H9 (cell line): ENCODE results near the gene RAPGEF3. TPM values are rescaled to one million over a fixed set of nuclear protein-coding genes. Genes with fewer than 3 reads are reported as not detected.

Source experiments
- DNase-seq: peaks from one replicate; pipeline ENCODE4 v3.0.0-alpha.2; 2017
- H2AFZ ChIP-seq: one replicate; pipeline ENCODE4 v1.6.1; 2013; ENCODE audit warnings: mild to moderate bottlenecking, low read length, control low read depth, moderate library complexity
- H2AK5ac ChIP-seq: 2 replicates; pipeline ENCODE4 v1.6.1; 2013; ENCODE audit warnings: low read length, control low read depth, mixed read lengths; ENCODE audit not compliant: insufficient read length
- H2BK120ac ChIP-seq: one replicate; pipeline ENCODE4 v1.6.1; 2013; ENCODE audit warnings: low read depth, mild to moderate bottlenecking, low read length, control low read depth, inconsistent platforms; ENCODE audit not compliant: poor library complexity, severe bottlenecking
- H2BK12ac ChIP-seq: 2 replicates; pipeline ENCODE4 v1.6.1; 2013; ENCODE audit warnings: low read length, control low read depth, mixed read lengths, low read depth; ENCODE audit not compliant: insufficient read length
- H2BK15ac ChIP-seq: 2 replicates; pipeline ENCODE4 v1.6.1; 2013; ENCODE audit warnings: low read depth, low read length, control low read depth
- H2BK20ac ChIP-seq: one replicate; pipeline ENCODE4 v1.6.1; 2013; ENCODE audit warnings: low read depth, mild to moderate bottlenecking, low read length, control low read depth, inconsistent platforms; ENCODE audit not compliant: poor library complexity, severe bottlenecking
- H2BK5ac ChIP-seq: 2 replicates; pipeline ENCODE4 v1.6.1; 2013; ENCODE audit warnings: low read length, control low read depth, mixed read lengths; ENCODE audit not compliant: insufficient read length
- H3K14ac ChIP-seq: 2 replicates; pipeline ENCODE4 v1.6.1; 2013; ENCODE audit warnings: low read length, control low read depth; ENCODE audit not compliant: insufficient read depth
- H3K18ac ChIP-seq: 2 replicates; pipeline ENCODE4 v1.6.1; 2013; ENCODE audit warnings: low read depth, mild to moderate bottlenecking, mixed read lengths, low read length, control low read depth; ENCODE audit not compliant: insufficient read length
- H3K23ac ChIP-seq: 2 replicates; pipeline ENCODE4 v1.6.1; 2013; ENCODE audit warnings: low read length, control low read depth, mixed read lengths, low read depth; ENCODE audit not compliant: insufficient read length
- H3K23me2 ChIP-seq: 2 replicates; pipeline ENCODE4 v1.6.1; 2013; ENCODE audit warnings: low read depth, mild to moderate bottlenecking, mixed read lengths, low read length, control low read depth; ENCODE audit not compliant: insufficient read length, poor library complexity, severe bottlenecking
- H3K27ac ChIP-seq: 2 replicates; pipeline ENCODE4 v1.5.1; 2013; ENCODE audit warnings: low read length, control low read depth, mixed read lengths, low read depth; ENCODE audit not compliant: insufficient read length
- H3K27me3 ChIP-seq: 2 replicates; pipeline ENCODE4 v1.6.1; 2013; ENCODE audit warnings: low read length, control low read depth, inconsistent platforms; ENCODE audit not compliant: insufficient read depth
- H3K4ac ChIP-seq: 2 replicates; pipeline ENCODE4 v1.6.1; 2013; ENCODE audit warnings: low read depth, mild to moderate bottlenecking, control low read depth, inconsistent platforms, low read length, moderate library complexity
- H3K4me1 ChIP-seq: 2 replicates; pipeline ENCODE4 v1.6.1; 2013; ENCODE audit warnings: low read length, control low read depth, inconsistent platforms; ENCODE audit not compliant: insufficient read depth
- H3K4me2 ChIP-seq: 2 replicates; pipeline ENCODE4 v1.6.1; 2013; ENCODE audit warnings: low read length, control low read depth, mixed read lengths; ENCODE audit not compliant: insufficient read length, insufficient read depth
- H3K56ac ChIP-seq: 2 replicates; pipeline ENCODE4 v1.6.1; 2013; ENCODE audit warnings: low read depth, mild to moderate bottlenecking, mixed read lengths, low read length, control low read depth; ENCODE audit not compliant: insufficient read length
- H3K79me1 ChIP-seq: 2 replicates; pipeline ENCODE4 v1.6.1; 2013; ENCODE audit warnings: low read depth, mild to moderate bottlenecking, moderate library complexity, low read length, control low read depth, inconsistent platforms; ENCODE audit not compliant: insufficient read depth, poor library complexity, severe bottlenecking
- H3K79me2 ChIP-seq: 2 replicates; pipeline ENCODE4 v1.6.1; 2013; ENCODE audit warnings: low read length, control low read depth, inconsistent platforms; ENCODE audit not compliant: insufficient read depth
- H3K9ac ChIP-seq: 2 replicates; pipeline ENCODE4 v1.6.1; 2013; ENCODE audit warnings: low read length, control low read depth, mixed read lengths; ENCODE audit not compliant: insufficient read length; ENCODE audit errors: extremely low read depth
- H3K9me3 ChIP-seq: one replicate; pipeline ENCODE4 v1.6.1; 2013; ENCODE audit warnings: low read depth, low read length, inconsistent platforms; ENCODE audit not compliant: control insufficient read depth
- H3T11ph ChIP-seq: one replicate; pipeline ENCODE4 v1.6.1; 2013; ENCODE audit warnings: mild to moderate bottlenecking, low read length, control low read depth, inconsistent platforms
- H4K20me1 ChIP-seq: one replicate; pipeline ENCODE4 v1.6.1; 2013; ENCODE audit not compliant: control insufficient read depth, insufficient read length, insufficient read depth
- H4K5ac ChIP-seq: 2 replicates; pipeline ENCODE4 v1.6.1; 2013; ENCODE audit warnings: low read depth, mild to moderate bottlenecking, mixed read lengths, low read length, control low read depth; ENCODE audit not compliant: insufficient read length
- H4K8ac ChIP-seq: replicated peaks from 2 replicates; pipeline ENCODE4 v1.6.1; 2013; ENCODE audit warnings: low read length, control low read depth, mixed read lengths, low read depth; ENCODE audit not compliant: insufficient read length
- H4K91ac ChIP-seq: 2 replicates; pipeline ENCODE4 v1.6.1; 2013; ENCODE audit warnings: low read depth, mild to moderate bottlenecking, moderate library complexity, mixed read lengths, low read length, control low read depth; ENCODE audit not compliant: insufficient read length
- H3K27ac Mint-ChIP-seq, 3 experiments: 2 replicates in 2 of 3; 3 replicates in 1 of 3; pipeline ENCODE4 v1.8.0; 2020 to 2021; ENCODE audit warnings: mixed read lengths in 3 of 3, mild to moderate bottlenecking in 1 of 3, moderate library complexity in 1 of 3
- H3K27me3 Mint-ChIP-seq: 2 replicates; pipeline ENCODE4 v1.8.0; 2021; ENCODE audit warnings: low read depth, mild to moderate bottlenecking, moderate library complexity, mixed read lengths
- H3K36me3 Mint-ChIP-seq, 3 experiments: 2 replicates in 2 of 3; 3 replicates in 1 of 3; pipeline ENCODE4 v1.8.0; 2020 to 2021; ENCODE audit warnings: low read depth in 3 of 3, mixed read lengths in 3 of 3; ENCODE audit not compliant: insufficient read depth in 1 of 3
- H3K4me1 Mint-ChIP-seq, 2 experiments: 2 replicates each; pipeline ENCODE4 v1.8.0; 2020; ENCODE audit warnings: mixed read lengths in 2 of 2
- H3K4me3 Mint-ChIP-seq, 2 experiments: 2 replicates in 1 of 2; 3 replicates in 1 of 2; pipeline ENCODE4 v1.8.0; 2020 to 2021; ENCODE audit warnings: mild to moderate bottlenecking in 2 of 2, mixed read lengths in 2 of 2, moderate library complexity in 1 of 2
- H3K9me3 Mint-ChIP-seq, 2 experiments: 2 replicates in 1 of 2; 3 replicates in 1 of 2; pipeline ENCODE4 v1.8.0; 2020; ENCODE audit warnings: mild to moderate bottlenecking in 2 of 2, mixed read lengths in 2 of 2, moderate library complexity in 1 of 2
- CTCF ChIP-seq: fragments of 200-600 bp; sonication (generic); conservative IDR thresholded peaks from 3 replicates; pipeline ENCODE4 v1.8.0; 2021; ENCODE audit warnings: antibody characterized with exemption, mild to moderate bottlenecking
- whole genome bisulfite sequencing: extraction: QIAGEN DNeasy Blood & Tissue Kit; methylation state at CpG from one replicate; pipeline ENCODE4 v1.1.7; 2013; ENCODE audit warnings: missing lambda C conversion rate, low lambda C conversion rate, mixed read lengths; ENCODE audit not compliant: insufficient read length; ENCODE audit errors: extremely low coverage; 5-methylcytosine and 5-hydroxymethylcytosine counted together
- total RNA-seq: library from RNA; stranded (reverse); gene quantifications from 2 replicates; pipeline ENCODE4 v1.2.1, GENCODE V29; 2021

The RAPGEF3 gene
- total RNA-seq, 1 experiment from 2014 or later = 7.4 TPM

GRCh38 chr12:47741340-47741703 is 17.4 kb downstream of the RAPGEF3 start:
- H3K23me2 ChIP-seq = no peaks in the 10 kb centered on the region
- H3K4ac ChIP-seq = no peak overlapping the region
- H4K91ac ChIP-seq = no peak overlapping the region
- no peak overlapping the region for H3T11ph ChIP-seq
- no peak overlapping the region for H2BK15ac ChIP-seq
- no peaks in the 10 kb centered on the region for H4K20me1 ChIP-seq
- H4K5ac ChIP-seq = no peak overlapping the region
- H3K18ac ChIP-seq = no peak overlapping the region
- Mint-ChIP-seq H3K36me3 (no peaks in the 10 kb centered on the region; a peak in 1 of 7 replicates), H3K27me3 (peaks cover 7% of the 10 kb centered on the region), H3K9me3 (no peaks in the 10 kb centered on the region), H3K4me1 (peaks cover 26 to 39% of the 10 kb centered on the region in 2 experiments), H3K27ac (no peak overlapping the region; a peak in 1 of 7 replicates), H3K4me3 (no peak overlapping the region)
- no peak overlapping the region for H3K56ac ChIP-seq
- H3K4me1 ChIP-seq = no peaks in the 10 kb centered on the region; the same call in 1 of the 2 replicates
- H2BK20ac ChIP-seq = no peak overlapping the region
- H2AK5ac ChIP-seq = no peak overlapping the region
- H2BK5ac ChIP-seq = no peak overlapping the region
- no peak overlapping the region for H3K14ac ChIP-seq
- no peak for TF ChIP-seq CTCF
- no peak for DNase-seq
- no peaks in the 10 kb centered on the region for H3K79me1 ChIP-seq
- no peaks in the 10 kb centered on the region for H3K79me2 ChIP-seq
- H3K27me3 ChIP-seq = no peaks in the 10 kb centered on the region
- no peak overlapping the region for H2AFZ ChIP-seq
- no CpG with 5 or more reads among the region's 4 CpGs for WGBS
- H3K4me2 ChIP-seq = no peak overlapping the region
- no peak overlapping the region for H2BK120ac ChIP-seq
- H3K9ac ChIP-seq = no peak overlapping the region
- H3K27ac ChIP-seq = no peak overlapping the region
- H4K8ac ChIP-seq = no peak overlapping the region
- H3K23ac ChIP-seq = no peak overlapping the region
- H2BK12ac ChIP-seq = no peak overlapping the region
- H3K9me3 ChIP-seq = no peaks in the 10 kb centered on the region
